ENCODE measurements around the gene CLDN9.
A peak's percentile ranks its signal among the peaks of the same experiment; 100 is the strongest.

Gene CLDN9

GRCh38 chr16:3029491-3030221, 16.9 kb downstream of the CLDN9 start:
- peak; percentile 59 for DNase-seq (ENCODE audit: extremely low read depth, insufficient read length)
- H3K4me3 ChIP-seq (replicated peaks; ENCODE audit: low read depth, low read length), result no peak overlapping the region
- H3K36me3 ChIP-seq (ENCODE audit: control insufficient read depth, insufficient read depth, low read length), result peaks cover 15% of the 10 kb centered on the region
- TF ChIP-seq CTCF (IDR thresholded peaks at IDR 0.05; ENCODE audit: insufficient read depth, low read length, poor library complexity, severe bottlenecking), result no peak
- H3K27me3 ChIP-seq (replicated peaks; ENCODE audit: control insufficient read depth, insufficient read depth, low read length), result peaks cover 6% of the 10 kb centered on the region

GRCh38 chr16:3030222-3031212, 17.8 kb downstream of the CLDN9 start:
- Histone ChIP-seq H3K36me3 (ENCODE audit: control insufficient read depth, insufficient read depth, low read length) (peaks cover 15% of the 10 kb centered on the region), H3K27me3 (replicated peaks; ENCODE audit: control insufficient read depth, insufficient read depth, low read length) (peaks cover 7% of the 10 kb centered on the region), H3K4me3 (replicated peaks; ENCODE audit: low read depth, low read length) (no peak overlapping the region)
- no peak for TF ChIP-seq CTCF (IDR thresholded peaks at IDR 0.05; ENCODE audit: insufficient read depth, low read length, poor library complexity, severe bottlenecking)
- no peak for DNase-seq (ENCODE audit: extremely low read depth, insufficient read length)

GRCh38 chr16:3032624-3033023, 19.9 kb downstream of the CLDN9 start:
- H3K27me3 ChIP-seq (replicated peaks; ENCODE audit: control insufficient read depth, insufficient read depth, low read length), result peaks cover 9% of the 10 kb centered on the region

GRCh38 chr16:3035289-3035971, 22.7 kb downstream of the CLDN9 start:
- TF ChIP-seq CTCF (IDR thresholded peaks at IDR 0.05; ENCODE audit: insufficient read depth, low read length, poor library complexity, severe bottlenecking), result no peak
- Histone ChIP-seq H3K36me3 (ENCODE audit: control insufficient read depth, insufficient read depth, low read length) (no peaks in the 10 kb centered on the region), H3K4me3 (replicated peaks; ENCODE audit: low read depth, low read length) (no peak overlapping the region), H3K27me3 (replicated peaks; ENCODE audit: control insufficient read depth, insufficient read depth, low read length) (peaks cover 8% of the 10 kb centered on the region)
- DNase-seq (ENCODE audit: extremely low read depth, insufficient read length), result no peak

More at GRCh38 chr16:3032624-3033023, 19.9 kb downstream of the CLDN9 start:
- no peak for TF ChIP-seq CTCF (IDR thresholded peaks at IDR 0.05; ENCODE audit: insufficient read depth, low read length, poor library complexity, severe bottlenecking)
- Histone ChIP-seq H3K36me3 (ENCODE audit: control insufficient read depth, insufficient read depth, low read length) (no peaks in the 10 kb centered on the region), H3K4me3 (replicated peaks; ENCODE audit: low read depth, low read length) (no peak overlapping the region)
- no peak for DNase-seq (ENCODE audit: extremely low read depth, insufficient read length)

DNA sequence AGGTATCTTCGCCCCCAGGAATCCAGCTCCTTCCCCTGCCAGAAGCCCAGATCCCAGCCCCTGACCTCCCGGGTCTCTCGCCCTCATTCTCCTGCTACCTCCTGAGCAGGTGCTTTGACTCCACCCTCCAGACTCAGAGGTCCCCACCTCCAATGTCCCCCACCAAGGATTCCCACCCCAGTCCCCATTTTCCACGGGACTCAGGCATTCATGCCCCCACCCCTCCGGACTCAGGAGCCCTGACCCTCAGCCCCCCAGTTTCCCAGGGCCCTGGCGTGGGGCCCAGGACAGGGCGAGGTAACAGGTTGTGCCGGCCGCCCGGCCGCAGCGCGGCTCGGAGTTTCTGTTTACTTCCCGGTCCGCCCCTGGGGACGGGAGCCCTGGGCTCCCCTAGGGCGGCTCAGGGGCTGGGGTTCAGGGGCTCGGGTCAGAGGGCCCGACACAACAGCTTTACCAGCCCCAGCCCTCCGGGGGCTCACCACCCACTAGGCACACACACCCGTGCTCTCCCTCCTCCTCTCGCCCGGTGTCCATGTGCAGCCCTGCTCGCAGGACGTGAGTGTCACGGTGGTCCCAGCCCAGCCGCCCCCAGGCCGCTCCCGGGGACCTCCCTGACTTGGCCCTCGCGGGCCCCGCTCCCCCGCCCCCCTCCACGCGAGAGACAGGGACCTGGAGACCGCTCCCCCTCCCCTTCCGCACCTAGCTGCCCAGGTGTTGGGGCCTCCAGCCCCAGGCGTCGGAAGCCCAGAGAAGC, 23.4 kb downstream of the CLDN9 start:
- no peak for TF ChIP-seq CTCF (IDR thresholded peaks at IDR 0.05; ENCODE audit: insufficient read depth, low read length, poor library complexity, severe bottlenecking)
- Histone ChIP-seq H3K4me3 (replicated peaks; ENCODE audit: low read depth, low read length) (no peak overlapping the region), H3K36me3 (ENCODE audit: control insufficient read depth, insufficient read depth, low read length) (no peaks in the 10 kb centered on the region), H3K27me3 (replicated peaks; ENCODE audit: control insufficient read depth, insufficient read depth, low read length) (peaks cover 8% of the 10 kb centered on the region)
- no peak for DNase-seq (ENCODE audit: extremely low read depth, insufficient read length)

Data from GM06990 (cell line).